NCI-H2196 treated with DMSO at 0.1 percent for 48 hours (cell line): Measurements from ENCODE around the gene MOSPD3.
"Not testable (repeated sequence)": the region's sequence is repeated elsewhere in the genome, so short reads cannot be mapped to it uniquely, and the experiment has no call there.

Source experiments
- DNase-seq: peaks from one replicate; lab custom pipeline; 2025; ENCODE audit not compliant: unreplicated experiment; lab: John Stamatoyannopoulos, UW

The MOSPD3 gene

GRCh38 chr7:100662194-100662776, 49.9 kb downstream of the MOSPD3 start:
- DNase-seq: not testable (repeated sequence)
